Effector memory CD8-positive, alpha-beta T cell (primary cell): ENCODE data around the gene SRGAP1.
"Not testable (repeated sequence)": the region's sequence is repeated elsewhere in the genome, so short reads cannot be mapped to it uniquely, and the experiment has no call there.

Source experiments
- ATAC-seq: fragments of 150-1000 bp; cut with Tn5 transposase; replicated peaks from 2 replicates; pipeline ENCODE4 v1.10.0; 2021; ENCODE audit warnings: mild to moderate bottlenecking, moderate library complexity
- DNase-seq, 3 experiments: peaks; one replicate each; pipeline ENCODE4 v3.0.0; 2021
- H3K27ac Mint-ChIP-seq, 2 donors: one replicate each; pipeline ENCODE4 v1.8.0; 2022; ENCODE audit warnings: mild to moderate bottlenecking in 2 of 2, mixed read lengths in 2 of 2, moderate library complexity in 2 of 2
- H3K27me3 Mint-ChIP-seq, 2 donors: one replicate each; pipeline ENCODE4 v1.8.0; 2022; ENCODE audit warnings: mixed read lengths in 2 of 2
- H3K36me3 Mint-ChIP-seq: one replicate; pipeline ENCODE4 v1.8.0; 2022; ENCODE audit warnings: mild to moderate bottlenecking, moderate library complexity, mixed read lengths; ENCODE audit not compliant: insufficient read depth
- H3K4me1 Mint-ChIP-seq, 2 donors: one replicate each; pipeline ENCODE4 v1.8.0; 2022; ENCODE audit warnings: low read depth in 2 of 2, mixed read lengths in 2 of 2
- H3K4me3 Mint-ChIP-seq, 2 donors: one replicate each; pipeline ENCODE4 v1.8.0; 2022; ENCODE audit warnings: mild to moderate bottlenecking in 2 of 2, mixed read lengths in 2 of 2, moderate library complexity in 2 of 2
- H3K9me3 Mint-ChIP-seq, 2 donors: one replicate each; pipeline ENCODE4 v1.8.0; 2022; ENCODE audit warnings: mixed read lengths in 2 of 2

SRGAP1 gene

DNA sequence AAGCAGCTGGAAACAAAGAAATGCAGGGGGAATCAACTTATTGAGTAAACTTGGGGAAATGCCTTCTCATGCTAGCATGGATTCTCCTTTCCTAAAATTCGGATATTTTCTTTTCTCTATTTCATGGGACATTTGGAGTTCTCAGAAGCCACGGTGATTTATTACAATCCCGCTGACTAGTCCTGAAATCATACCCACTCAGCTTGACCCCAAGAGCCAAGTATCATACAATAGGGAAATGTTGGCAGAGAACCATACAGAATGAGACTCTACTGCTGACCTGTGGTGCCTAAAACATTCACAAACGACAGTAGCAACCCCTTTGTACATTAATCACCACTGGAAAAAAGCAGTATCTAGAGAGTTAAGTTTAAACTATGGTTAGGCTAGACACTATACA is 265.2 kb downstream of the SRGAP1 start:
- Mint-ChIP-seq H3K9me3 (no peaks in the 10 kb centered on the region), H3K27ac (no peak overlapping the region), H3K27me3 (peaks cover 9 to 38% of the 10 kb centered on the region in 2 donors), H3K4me1 (no peaks in the 10 kb centered on the region), H3K4me3 (no peak overlapping the region), H3K36me3 (no peaks in the 10 kb centered on the region)
- no peak for ATAC-seq
- no peak for DNase-seq

DNA sequence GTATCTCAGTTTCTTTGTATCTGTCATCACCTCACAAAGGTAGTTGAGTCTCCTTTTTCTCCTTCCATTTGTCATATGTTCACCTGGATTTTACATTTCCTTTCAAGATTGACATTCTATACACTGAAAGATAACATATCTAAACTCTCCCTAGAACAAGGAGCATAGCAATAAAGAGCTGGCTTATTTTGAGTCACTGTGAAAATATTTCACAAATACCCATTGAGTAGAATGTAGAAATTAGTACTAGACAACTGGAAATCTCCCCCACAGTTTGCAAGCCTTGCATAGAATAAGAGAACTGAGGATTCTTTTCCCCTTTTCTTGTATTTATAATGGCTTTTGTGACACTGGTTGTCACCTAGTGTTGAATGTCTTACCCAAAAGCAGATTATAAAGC is 266.4 kb downstream of the SRGAP1 start:
- Mint-ChIP-seq H3K27ac (no peak overlapping the region), H3K4me3 (no peak overlapping the region), H3K36me3 (no peaks in the 10 kb centered on the region), H3K4me1 (no peaks in the 10 kb centered on the region), H3K27me3 (peaks cover 9 to 31% of the 10 kb centered on the region in 2 donors), H3K9me3 (no peaks in the 10 kb centered on the region)
- DNase-seq (no peak), ATAC-seq (no peak)

- ATAC-seq (no peak), DNase-seq (no peak)
- H3K36me3 Mint-ChIP-seq = no peaks in the 10 kb centered on the region
- H3K27me3 Mint-ChIP-seq = peaks cover 15 to 20% of the 10 kb centered on the region in 2 donors
- no peak overlapping the region for H3K27ac Mint-ChIP-seq
- no peaks in the 10 kb centered on the region for H3K4me1 Mint-ChIP-seq
- H3K4me3 Mint-ChIP-seq = no peak overlapping the region
- no peaks in the 10 kb centered on the region for H3K9me3 Mint-ChIP-seq
Observed at GRCh38 chr12:64116969-64117368, 272.5 kb downstream of the SRGAP1 start.

GRCh38 chr12:64120568-64120967 is 276.1 kb downstream of the SRGAP1 start:
- DNase-seq (no peak), ATAC-seq (no peak)
- H3K36me3 Mint-ChIP-seq = no peaks in the 10 kb centered on the region
- H3K4me3 Mint-ChIP-seq = no peak overlapping the region
- H3K27me3 Mint-ChIP-seq = peaks cover 15 to 19% of the 10 kb centered on the region in 2 donors
- H3K4me1 Mint-ChIP-seq = no peaks in the 10 kb centered on the region
- H3K9me3 Mint-ChIP-seq = no peaks in the 10 kb centered on the region
- H3K27ac Mint-ChIP-seq = no peak overlapping the region

DNA sequence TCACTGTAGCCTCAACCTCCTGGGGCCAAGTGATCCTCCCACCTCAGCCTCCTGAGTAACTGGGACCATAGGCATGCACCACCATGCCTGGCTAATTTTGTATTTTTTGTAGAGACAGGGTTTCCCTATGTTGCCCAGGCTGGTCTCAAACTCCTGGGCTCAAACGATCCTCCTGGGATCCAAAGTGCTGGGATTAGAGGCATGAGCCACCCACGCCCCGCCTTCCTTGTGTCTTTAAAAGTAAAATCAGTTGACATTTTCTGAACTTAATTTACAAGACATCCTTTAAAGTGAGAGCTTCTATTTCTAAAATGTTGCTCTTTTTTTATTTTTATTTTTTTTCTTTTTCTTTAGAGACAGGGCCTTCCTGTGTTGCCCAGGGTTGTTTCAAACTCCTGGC is 276.6 kb downstream of the SRGAP1 start:
- H3K27ac Mint-ChIP-seq, H3K36me3 Mint-ChIP-seq, H3K4me3 Mint-ChIP-seq, DNase-seq, H3K4me1 Mint-ChIP-seq, ATAC-seq, H3K9me3 Mint-ChIP-seq: not testable (repeated sequence)
- H3K27me3 Mint-ChIP-seq = peaks cover 20 to 24% of the 10 kb centered on the region in 2 donors

DNA sequence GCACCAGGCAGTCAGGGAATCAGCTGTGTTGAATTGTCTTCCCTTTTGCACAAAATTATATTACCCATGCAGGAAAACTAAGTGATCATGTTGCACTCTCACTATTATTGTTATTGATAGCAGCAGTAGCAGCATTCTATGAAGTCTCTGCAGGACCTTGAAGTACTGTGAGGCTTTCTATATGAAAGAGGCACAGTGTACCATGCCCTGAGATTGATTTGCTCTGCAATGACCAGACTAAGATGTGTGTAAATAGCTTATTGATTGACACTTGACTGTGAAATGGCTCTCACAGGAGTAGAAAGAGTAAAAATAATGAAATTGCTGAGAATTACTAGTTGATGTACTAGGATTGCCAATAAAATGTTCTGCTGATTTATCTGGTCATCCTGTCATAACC is 277.7 kb downstream of the SRGAP1 start:
- Mint-ChIP-seq H3K36me3 (no peaks in the 10 kb centered on the region), H3K27ac (no peak overlapping the region), H3K4me1 (no peaks in the 10 kb centered on the region), H3K9me3 (no peaks in the 10 kb centered on the region), H3K27me3 (peaks cover 21% of the 10 kb centered on the region in 2 donors), H3K4me3 (no peak overlapping the region)
- ATAC-seq = no peak
- no peak for DNase-seq

GRCh38 chr12:64122995-64123394 is 278.5 kb downstream of the SRGAP1 start:
- Mint-ChIP-seq H3K4me1 (no peaks in the 10 kb centered on the region), H3K27me3 (peaks cover 21% of the 10 kb centered on the region in 2 donors), H3K36me3 (no peaks in the 10 kb centered on the region), H3K9me3 (no peaks in the 10 kb centered on the region), H3K4me3 (no peak overlapping the region), H3K27ac (no peak overlapping the region)
- DNase-seq (no peak), ATAC-seq (no peak)

GRCh38 chr12:64123448-64123847 is 278.9 kb downstream of the SRGAP1 start:
- H3K4me3 Mint-ChIP-seq = no peak overlapping the region
- DNase-seq (no peak), ATAC-seq (no peak)
- H3K27me3 Mint-ChIP-seq = peaks cover 21% of the 10 kb centered on the region in 2 donors
- H3K36me3 Mint-ChIP-seq = no peaks in the 10 kb centered on the region
- H3K9me3 Mint-ChIP-seq = no peaks in the 10 kb centered on the region
- H3K4me1 Mint-ChIP-seq = no peaks in the 10 kb centered on the region
- H3K27ac Mint-ChIP-seq = no peak overlapping the region

DNA sequence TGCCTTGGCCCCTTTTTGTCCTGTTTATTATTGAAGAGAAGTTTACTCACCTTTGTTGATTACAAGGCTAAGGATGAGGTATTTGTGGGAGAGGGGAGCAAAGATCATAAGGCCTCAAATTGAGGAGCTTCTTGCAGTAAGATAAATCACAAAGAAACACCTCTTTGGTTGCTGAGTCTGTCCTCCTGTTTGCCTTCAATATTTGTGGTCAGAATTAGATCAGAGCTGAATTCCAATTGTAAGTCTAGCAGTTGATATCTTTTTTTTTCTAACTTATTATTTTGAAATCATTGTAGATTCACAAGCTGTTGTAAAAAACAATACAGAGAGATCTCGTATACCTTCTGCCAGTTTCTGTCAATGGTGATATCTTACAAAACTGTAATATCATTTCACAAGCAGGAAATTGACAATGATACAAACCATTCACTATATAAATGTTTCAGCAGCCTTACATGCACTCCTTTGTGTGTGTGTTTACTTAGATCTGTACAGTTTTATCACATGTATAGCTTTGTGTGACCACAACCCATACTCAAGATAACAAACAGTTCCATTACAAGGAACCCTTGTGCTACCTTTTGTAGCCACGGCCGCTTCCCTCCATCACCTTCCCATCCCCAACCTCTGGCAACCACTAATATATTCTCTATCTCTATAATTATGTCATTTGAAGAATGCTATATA is 280.2 kb downstream of the SRGAP1 start:
- Mint-ChIP-seq H3K4me1 (no peaks in the 10 kb centered on the region), H3K4me3 (no peak overlapping the region), H3K36me3 (no peaks in the 10 kb centered on the region), H3K27ac (no peak overlapping the region), H3K9me3 (no peaks in the 10 kb centered on the region), H3K27me3 (peaks cover 21% of the 10 kb centered on the region in 2 donors)
- DNase-seq (no peak), ATAC-seq (no peak)

DNA sequence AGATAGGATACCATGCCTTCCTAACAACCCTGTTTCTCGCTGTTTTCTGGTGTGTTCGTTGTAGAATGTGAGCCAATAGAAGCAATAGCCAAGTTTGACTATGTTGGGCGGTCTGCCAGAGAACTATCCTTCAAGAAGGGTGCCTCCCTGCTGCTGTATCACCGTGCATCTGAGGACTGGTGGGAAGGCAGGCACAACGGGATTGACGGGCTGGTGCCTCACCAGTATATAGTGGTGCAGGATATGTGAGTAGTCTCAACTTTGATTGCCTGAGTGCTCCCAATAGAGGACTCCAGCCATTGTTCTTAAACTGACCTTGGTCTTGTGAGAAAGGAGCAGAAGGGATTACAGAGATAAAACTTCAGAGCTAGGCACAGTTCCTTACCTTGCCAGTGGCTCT is 281.4 kb downstream of the SRGAP1 start:
- Mint-ChIP-seq H3K27me3 (peaks cover 14 to 29% of the 10 kb centered on the region in 2 donors), H3K9me3 (no peaks in the 10 kb centered on the region), H3K27ac (no peak overlapping the region), H3K4me1 (no peaks in the 10 kb centered on the region), H3K36me3 (no peaks in the 10 kb centered on the region), H3K4me3 (no peak overlapping the region)
- DNase-seq (no peak), ATAC-seq (no peak)

DNA sequence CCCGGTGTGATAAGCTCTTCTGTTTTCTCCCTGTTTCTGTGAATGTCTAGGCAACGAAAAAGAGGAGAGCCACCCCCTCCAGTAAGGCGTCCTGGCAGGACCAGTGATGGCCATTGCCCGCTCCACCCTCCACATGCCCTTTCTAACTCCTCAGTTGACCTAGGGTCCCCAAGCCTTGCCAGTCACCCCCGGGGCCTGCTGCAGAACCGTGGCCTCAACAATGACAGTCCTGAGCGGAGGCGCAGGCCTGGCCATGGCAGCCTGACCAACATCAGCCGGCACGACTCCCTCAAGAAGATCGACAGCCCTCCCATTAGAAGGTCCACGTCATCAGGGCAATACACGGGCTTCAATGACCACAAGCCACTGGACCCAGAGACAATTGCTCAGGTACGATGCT is 283.3 kb downstream of the SRGAP1 start:
- Mint-ChIP-seq H3K36me3 (no peaks in the 10 kb centered on the region), H3K27me3 (peaks cover 6 to 18% of the 10 kb centered on the region in 2 donors), H3K9me3 (no peaks in the 10 kb centered on the region), H3K4me3 (no peak overlapping the region), H3K4me1 (no peaks in the 10 kb centered on the region), H3K27ac (no peak overlapping the region)
- no peak for DNase-seq
- no peak for ATAC-seq

DNA sequence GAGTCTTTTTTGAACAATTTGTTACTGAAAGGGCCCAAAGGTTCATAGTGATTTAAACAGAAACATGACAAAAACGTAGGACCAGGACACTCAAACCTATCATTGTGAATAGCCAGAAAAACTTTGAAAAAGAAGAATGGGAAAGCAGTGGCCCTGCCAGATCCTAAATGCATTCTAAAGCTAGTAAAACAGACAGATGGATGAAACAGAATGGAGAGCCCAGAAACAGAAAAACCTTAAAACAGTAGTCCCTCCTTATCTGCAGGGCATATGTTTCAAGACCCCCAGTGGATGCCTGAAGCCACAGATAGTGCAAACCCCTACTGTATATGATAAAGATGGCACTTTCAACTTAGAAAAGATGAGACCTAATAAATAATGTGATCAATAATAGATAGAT is 283.9 kb downstream of the SRGAP1 start:
- no peaks in the 10 kb centered on the region for H3K4me1 Mint-ChIP-seq
- H3K36me3 Mint-ChIP-seq = no peaks in the 10 kb centered on the region
- H3K27me3 Mint-ChIP-seq = peaks cover 6 to 18% of the 10 kb centered on the region in 2 donors
- no peak overlapping the region for H3K27ac Mint-ChIP-seq
- H3K4me3 Mint-ChIP-seq = no peak overlapping the region
- DNase-seq (no peak), ATAC-seq (no peak)
- H3K9me3 Mint-ChIP-seq = no peaks in the 10 kb centered on the region

- not testable (repeated sequence) for H3K27ac Mint-ChIP-seq, H3K4me1 Mint-ChIP-seq, H3K4me3 Mint-ChIP-seq, DNase-seq, H3K36me3 Mint-ChIP-seq, ATAC-seq, H3K9me3 Mint-ChIP-seq
- H3K27me3 Mint-ChIP-seq = peaks cover 6 to 17% of the 10 kb centered on the region in 2 donors
Observed at GRCh38 chr12:64130476-64130875, 286.0 kb downstream of the SRGAP1 start.

GRCh38 chr12:64131456-64131855 is 287.0 kb downstream of the SRGAP1 start:
- not testable (repeated sequence) for H3K27ac Mint-ChIP-seq, H3K4me3 Mint-ChIP-seq, DNase-seq, H3K27me3 Mint-ChIP-seq, H3K9me3 Mint-ChIP-seq, H3K36me3 Mint-ChIP-seq, H3K4me1 Mint-ChIP-seq, ATAC-seq

GRCh38 chr12:64132672-64133071 is 288.2 kb downstream of the SRGAP1 start:
- not testable (repeated sequence) for H3K4me1 Mint-ChIP-seq, H3K4me3 Mint-ChIP-seq, ATAC-seq

More at GRCh38 chr12:64132672-64133071, 288.2 kb downstream of the SRGAP1 start:
- H3K27ac Mint-ChIP-seq, H3K9me3 Mint-ChIP-seq, H3K36me3 Mint-ChIP-seq, DNase-seq, H3K27me3 Mint-ChIP-seq: not testable (repeated sequence)
